KBM-7 (cell line): ENCODE data around the gene DES.
"Not testable (repeated sequence)": the region's sequence is repeated elsewhere in the genome, so short reads cannot be mapped to it uniquely, and the experiment has no call there.

Source experiments
- DNase-seq: peaks from one replicate; pipeline ENCODE4 v3.0.0-alpha.2; 2015
- in situ Hi-C: fragments of 300-500 bp; cut with MboI; formaldehyde crosslinking; loops from 2 replicates; pipeline ENCODE4 v1.14.3; 2020; ENCODE audit warnings: low sequenced_read_pairs, low pct_unique_long_range_greater_than_20kb, mixed read lengths

Gene DES

DNA sequence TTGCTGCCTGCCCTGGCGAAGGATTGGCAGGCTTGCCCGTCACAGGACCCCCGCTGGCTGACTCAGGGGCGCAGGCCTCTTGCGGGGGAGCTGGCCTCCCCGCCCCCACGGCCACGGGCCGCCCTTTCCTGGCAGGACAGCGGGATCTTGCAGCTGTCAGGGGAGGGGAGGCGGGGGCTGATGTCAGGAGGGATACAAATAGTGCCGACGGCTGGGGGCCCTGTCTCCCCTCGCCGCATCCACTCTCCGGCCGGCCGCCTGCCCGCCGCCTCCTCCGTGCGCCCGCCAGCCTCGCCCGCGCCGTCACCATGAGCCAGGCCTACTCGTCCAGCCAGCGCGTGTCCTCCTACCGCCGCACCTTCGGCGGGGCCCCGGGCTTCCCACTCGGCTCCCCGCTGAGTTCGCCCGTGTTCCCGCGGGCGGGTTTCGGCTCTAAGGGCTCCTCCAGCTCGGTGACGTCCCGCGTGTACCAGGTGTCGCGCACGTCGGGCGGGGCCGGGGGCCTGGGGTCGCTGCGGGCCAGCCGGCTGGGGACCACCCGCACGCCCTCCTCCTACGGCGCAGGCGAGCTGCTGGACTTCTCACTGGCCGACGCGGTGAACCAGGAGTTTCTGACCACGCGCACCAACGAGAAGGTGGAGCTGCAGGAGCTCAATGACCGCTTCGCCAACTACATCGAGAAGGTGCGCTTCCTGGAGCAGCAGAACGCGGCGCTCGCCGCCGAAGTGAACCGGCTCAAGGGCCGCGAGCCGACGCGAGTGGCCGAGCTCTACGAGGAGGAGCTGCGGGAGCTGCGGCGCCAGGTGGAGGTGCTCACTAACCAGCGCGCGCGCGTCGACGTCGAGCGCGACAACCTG lies at the start of gene DES:
TSS of gene DES (plus strand) at position 223 of the 857 bp plus-strand sequence. CDS start at position 309, 86 bp downstream.
- no peak for DNase-seq
- in situ Hi-C loops = no loop called here

DNA sequence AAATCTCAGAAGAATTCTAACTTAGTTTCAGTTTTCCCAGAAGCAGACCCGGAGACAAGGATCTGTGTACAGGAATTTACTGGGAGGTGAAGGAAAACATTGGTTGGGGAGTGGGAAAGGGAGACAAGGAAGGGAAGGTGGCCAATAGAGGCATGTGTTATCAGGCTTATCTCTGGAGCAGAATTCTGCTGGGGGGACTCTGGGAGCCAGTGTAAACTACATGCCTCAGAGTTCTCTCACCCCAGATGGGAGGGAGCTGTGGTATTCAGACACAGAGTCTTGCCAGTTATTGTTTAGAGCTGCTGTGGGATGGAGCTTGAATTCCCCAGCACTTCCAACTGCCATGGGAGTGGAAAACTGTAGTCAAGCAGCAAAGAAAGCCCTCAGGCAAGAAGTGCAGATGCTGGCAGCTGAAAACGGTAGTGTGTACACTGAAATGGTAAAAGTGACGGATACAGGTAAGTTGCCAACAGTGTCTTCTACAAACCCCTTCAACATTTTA lies 49.4 kb upstream of the DES start:
- no peak for DNase-seq
- in situ Hi-C loops = no loop called here

DNA sequence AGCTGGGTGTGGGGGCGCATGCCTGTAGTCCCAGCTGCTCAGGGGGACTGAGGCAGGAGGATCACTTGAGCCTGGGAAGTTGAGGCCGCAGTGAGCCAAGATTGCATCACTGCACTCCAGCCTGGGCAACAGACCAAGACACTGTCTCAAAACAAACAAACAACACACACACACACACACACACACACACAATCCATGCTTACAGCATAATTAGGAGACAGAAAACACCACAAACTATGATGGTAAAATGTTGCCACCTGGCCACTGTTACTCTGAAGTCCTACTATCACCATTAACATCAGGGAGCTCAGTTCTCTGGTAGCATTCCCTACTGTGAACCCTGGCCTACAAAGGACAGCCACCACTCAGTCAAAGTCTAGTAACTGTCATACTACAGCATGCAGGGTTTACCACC lies 48.7 kb upstream of the DES start:
- no peak for DNase-seq
- in situ Hi-C loops = no loop called here

DNA sequence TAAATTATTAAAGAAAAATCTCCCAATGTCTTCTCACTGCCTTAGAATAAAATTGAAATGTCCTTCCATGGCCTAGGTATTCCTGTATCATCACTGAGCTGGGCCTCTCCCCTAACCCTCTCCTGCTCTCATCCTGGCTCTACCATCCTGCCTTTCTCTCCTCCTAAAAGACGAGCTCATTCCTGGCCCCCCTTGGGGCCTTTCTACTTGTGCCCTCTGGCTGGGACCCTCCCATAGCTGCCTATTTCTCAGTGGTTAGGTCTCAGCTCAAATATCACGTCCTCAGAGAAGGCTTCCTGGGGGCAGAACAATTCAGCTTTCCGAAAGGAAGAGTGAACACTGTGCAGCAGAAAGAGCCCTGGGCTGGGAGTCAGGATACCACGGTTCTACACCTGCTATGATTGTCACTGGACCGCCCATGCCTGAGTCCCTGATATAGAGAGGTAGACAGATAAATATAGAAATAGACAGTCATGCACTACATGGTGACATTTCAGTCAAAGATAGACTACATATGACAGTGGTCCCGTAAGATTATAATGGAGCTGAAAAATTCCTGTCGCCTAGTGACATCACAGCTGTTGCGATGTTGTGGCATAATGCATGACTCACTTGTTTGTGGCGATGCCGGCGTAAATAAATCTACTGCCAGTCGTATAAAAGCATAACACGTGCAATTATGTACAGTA lies 39.9 kb upstream of the DES start:
- in situ Hi-C loops = no loop called here

DNA sequence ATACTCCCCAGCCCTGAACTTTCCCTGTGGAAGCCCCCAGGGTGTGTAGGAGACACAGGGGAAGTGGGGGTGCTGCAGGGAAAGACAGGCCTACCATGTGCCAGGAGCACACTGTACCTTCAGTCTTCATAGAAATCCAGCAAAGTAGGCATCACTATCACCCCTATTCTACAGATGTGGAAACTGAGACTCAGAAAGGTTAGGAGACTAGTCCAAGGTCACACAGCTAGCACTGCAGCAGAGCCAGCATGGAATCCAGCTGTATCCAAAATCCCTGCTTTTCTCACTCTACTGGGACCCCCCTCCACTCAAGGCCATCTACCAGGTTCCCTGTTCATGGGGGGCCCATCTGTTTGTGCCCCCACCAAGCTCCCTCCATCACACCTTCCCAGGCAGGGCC lies 37.3 kb upstream of the DES start:
- in situ Hi-C loops = no loop called here
- no peak for DNase-seq

More for the DNA sequence above, 39.9 kb upstream of the DES start:
- DNase-seq = no peak

DNA sequence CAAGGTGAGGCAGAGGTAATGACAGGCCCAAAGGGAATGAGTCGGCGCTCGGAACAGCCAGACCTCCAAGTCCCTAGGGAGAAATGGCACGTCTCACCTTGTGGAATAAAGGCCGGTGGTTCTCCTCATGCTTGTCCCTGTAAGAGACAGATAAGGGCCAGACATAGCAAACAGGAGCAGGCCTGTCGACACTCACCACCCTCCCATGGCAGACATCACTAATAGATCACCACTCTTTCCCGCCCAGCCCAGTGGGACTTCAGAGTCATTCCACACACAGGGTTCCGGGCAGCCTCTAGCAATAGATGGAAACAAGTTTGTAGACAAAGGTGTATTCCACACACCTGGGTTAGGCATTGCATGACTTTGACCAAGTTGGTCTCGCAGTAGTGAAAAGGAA lies 36.7 kb upstream of the DES start:
- in situ Hi-C loops = no loop called here
- no peak for DNase-seq

DNA sequence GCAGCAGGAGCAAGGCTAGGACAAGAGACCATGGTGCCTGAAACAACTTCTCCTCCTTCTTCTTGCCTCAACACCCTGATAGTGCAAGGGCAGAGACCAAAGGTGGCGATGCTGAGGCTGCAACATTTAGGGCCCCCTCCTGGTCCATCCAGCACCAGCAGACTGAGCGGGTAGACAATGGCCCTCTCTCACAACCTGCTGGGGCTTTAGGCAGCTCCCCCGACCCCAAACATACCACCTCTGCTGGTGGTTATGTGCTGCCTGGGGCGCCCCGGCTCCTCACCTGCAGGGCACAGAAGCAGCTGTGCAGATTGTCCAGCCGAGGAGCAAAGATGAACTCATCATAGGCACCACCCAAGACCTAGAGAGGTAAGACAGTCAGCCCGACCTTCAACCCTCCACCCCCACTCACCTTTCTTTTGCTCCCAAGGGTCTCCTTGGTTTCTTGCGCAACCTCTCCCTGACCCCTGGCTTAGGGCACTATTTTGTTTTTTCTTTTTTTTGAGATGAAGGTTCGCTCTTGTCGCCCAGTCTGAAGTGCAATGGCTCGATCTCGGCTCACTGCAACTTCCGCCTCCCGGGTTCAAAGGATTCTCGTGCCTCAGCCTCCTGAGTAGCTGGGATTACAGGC lies 34.0 kb upstream of the DES start:
- DNase-seq = no peak
- in situ Hi-C loops = no loop called here

DNA sequence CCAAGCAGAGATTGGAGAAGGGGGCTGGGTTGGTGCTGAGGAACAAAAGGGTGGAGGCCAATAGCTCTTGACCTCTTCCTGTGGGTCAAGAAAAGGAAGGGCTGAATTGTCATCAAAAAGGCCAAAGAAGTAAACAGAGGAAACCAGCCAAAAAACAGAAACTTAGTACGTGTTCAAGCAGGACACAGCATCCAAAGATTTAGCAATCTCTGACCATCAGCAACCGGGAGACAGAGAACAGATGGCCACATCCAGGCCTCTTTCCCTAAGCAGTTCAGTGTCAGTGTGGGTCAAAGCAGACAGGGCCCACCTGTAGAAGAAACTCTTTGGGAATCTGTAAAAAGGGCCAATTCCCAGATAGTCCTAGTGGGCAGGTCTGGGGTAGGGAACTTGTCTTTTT lies 33.3 kb upstream of the DES start:
- no peak for DNase-seq
- in situ Hi-C loops = no loop called here

DNA sequence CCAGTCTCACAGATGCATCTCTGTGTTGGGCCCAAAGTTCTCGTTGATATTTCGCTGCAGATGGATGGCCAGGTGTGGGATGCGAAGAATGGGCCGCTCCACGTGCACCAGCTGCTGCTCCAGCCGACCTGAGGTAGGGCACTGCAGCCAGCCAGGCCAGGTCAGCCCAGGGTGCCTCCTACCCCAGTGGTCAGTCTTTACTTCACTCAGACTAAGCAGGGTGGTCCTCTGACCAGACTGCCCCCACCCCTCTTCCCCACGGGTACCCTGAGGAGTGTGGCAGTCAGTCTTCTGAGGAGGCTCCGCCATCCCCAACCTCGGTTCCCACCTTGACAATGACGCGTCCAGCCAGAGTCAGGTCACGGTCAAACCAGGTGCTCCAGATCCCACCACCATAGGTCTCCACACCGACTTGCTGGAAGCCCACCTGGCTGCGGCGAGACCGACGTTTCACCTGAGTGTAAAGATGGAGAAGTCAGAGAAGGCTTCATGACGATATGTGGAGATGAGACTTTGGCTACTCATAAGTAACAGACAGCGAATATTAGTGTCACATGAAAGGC lies 32.1 kb upstream of the DES start:
- in situ Hi-C loops = no loop called here
- no peak for DNase-seq

DNA sequence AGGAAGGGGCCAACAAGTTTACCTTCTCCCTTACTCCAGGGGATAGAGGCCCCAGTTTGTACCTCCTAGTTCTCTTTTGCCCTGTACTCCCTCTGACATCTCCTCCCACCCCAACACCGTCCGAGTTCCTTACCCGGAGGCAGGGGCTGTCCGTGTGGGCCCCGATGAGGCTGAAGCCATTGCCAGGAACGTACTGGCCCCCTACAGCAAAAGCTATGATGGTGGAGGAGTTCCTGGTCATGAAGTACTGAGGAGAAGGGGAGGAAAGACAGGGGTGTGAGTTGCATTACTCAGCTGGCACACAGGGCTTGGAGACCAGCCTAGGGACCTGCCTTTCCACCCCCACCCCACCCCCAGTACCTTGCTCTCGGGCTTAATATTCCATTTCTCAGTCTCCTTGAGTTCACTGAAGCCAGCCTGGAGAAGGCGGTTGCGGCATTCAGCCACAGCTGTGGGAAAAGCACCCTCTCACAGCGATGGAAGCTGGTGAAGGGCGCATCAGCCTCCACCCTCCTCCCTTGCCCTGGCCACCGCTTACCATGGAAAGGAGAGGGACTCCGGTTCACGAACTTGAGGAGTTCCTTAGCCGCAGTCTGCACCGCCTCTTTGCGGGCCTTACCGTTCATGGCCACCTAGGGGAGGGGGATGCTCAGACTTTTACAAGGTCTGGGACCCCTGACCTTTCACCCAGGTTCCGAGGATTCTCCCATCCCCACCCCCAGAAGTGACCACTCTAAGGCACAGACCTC lies 31.5 kb upstream of the DES start:
- no peak for DNase-seq
- in situ Hi-C loops = no loop called here

DNA sequence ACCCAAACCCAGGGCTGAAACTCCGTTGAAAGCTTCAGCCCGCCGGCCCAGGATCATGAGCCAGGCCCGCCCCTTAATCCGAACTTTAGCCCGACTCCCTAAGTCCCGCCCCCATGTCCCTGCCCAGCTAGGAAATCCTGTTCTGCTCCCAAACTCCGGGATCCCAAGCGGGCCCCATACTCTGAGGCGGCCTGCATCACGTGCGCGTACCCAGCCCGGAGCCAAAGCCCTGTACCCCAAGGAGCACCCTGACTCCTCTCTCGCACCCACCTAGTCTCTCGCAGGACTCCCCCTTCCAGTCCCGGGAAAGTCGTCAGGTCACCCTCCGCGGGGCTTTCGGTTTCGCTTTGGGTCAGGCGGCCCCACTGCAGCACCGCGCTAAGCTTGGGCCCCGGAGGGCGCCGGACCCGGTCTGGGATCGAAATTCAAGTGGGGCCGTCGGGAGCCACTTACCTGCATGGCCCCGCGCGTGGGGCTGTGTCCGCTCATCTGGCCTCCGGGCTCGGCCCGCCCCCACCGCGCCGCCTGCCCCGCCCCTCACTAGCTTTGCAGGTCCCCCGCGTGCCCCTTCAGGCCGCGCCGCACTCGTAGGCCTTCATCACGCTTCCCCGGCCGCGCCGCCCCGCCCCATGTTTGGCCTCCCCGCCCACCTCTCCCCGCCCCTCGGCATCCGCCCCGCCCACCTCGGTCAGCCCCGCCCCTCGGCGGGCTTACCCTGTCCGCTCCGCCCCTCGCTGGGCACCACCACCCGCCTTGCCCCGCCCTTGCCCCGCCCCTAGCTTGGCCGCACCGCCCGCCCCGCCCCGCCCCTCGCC lies 30.7 kb upstream of the DES start, which contains the start of gene DNPEP:
TSS of gene DNPEP (minus strand) at position 607 of the 815 bp plus-strand sequence. CDS start at position 489, 118 bp downstream.
- DNase-seq = peak; percentile 69
- in situ Hi-C loops = no loop called here

DNA sequence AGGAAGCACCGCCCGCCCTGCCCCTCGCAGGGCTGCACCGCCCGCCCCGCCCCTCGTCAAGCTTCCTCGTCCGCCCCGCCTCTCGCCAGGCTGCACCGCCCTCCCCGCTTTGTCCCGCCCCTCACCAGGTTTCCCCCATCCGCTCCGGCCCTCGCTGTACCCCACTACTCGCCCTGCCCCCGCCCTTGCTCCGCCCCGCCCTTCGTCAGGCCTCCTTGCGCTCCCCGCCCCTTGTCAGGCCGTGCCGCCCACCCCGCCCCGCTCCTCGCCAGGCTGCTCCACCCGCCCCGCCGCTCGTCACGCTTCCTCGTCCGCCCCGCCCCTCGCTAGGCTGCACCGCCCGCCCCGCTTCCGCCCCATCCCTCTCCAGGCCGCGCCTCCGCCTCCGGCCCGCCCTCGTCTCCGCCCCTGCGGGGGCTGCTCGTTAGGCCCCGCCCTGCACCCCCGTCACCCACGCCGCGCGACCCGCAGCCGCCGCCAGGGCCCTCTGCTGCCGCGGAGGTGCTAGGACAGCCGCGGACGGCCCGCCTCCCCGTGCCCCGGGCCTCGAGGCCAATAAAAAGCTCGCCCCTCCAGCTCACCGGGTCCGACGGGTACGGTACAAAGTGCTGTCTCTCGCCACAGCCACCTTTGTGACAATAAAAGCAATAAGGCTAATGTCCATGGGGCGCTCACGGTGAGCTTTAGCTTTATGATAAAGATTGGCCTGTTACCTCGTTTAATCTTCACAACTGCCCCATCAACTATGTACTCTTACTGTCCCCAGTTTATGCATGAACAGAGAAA lies 29.9 kb upstream of the DES start:
- in situ Hi-C loops = no loop called here
- peak; percentile 89 for DNase-seq

DNA sequence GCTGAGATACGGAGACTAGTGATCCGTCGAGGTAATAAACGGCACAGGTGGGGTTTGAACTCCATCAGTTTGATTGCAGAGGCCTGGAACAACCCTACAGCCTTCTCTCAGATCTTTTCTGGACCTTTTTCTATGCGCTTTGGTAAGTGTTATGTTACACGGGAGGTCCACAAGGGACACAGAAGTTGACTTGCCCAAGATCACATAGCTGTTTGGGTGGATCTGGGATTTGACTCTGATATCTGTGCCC lies 29.3 kb upstream of the DES start:
- in situ Hi-C loops = no loop called here
- DNase-seq = no peak

DNA sequence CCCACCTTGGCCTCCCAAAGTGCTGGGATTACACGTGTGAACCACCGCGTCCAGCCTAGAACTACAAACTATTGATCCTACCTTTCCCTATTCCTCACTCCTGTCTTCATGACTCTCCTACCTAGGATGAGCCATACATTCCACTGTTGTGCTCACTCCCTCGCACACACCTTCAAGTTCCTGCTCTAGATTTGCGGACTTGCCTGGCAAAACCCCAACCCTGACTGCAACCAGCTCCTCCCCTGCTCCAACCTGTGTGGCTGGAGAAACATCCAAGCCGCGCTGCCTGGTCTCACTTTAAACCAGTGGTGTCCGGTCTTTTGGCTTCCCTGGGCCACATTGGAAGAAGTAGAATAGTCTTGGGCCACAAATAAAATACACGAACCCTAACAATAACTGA lies 25.4 kb upstream of the DES start:
- no peak for DNase-seq
- in situ Hi-C loops = no loop called here

DNA sequence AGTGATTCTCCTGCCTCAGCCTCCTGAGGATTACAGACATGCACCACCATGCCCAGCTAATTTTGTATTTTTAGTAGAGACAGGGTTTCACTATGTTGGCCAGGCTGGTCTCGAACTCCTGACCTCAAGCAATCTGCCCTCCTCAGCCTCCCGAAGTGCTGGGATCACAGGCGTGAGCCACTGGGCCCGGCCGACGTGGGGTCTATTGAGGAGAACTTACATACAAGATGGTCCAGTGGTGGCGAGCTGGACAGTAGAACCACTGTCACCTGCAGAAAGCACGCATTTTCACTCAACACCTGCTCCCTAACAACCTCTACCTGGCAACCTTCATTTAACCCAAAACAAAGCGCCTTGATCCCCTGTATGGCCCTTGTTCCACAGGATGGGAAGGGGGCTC lies 23.1 kb upstream of the DES start:
- in situ Hi-C loops, DNase-seq: not testable (repeated sequence)

DNA sequence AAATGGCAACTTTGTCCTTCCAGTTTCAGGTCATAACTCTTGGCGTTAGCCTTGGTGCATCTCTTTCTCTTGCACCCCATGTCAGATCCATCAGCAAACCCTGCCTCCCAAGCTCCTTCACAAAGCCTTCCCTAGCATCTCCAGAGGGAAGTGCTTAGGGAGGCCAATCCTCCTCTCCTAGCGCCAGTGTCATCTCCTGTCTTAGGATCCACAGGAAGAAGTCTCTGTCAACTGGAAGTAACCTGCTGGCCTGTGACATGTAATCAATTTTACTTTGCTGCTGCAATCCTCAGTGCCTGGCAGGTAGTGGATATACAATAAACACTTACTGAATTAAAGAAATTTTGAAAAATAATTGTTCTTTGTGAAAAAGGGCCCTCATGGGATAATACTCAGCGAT lies 22.6 kb upstream of the DES start:
- in situ Hi-C loops = no loop called here

DNA sequence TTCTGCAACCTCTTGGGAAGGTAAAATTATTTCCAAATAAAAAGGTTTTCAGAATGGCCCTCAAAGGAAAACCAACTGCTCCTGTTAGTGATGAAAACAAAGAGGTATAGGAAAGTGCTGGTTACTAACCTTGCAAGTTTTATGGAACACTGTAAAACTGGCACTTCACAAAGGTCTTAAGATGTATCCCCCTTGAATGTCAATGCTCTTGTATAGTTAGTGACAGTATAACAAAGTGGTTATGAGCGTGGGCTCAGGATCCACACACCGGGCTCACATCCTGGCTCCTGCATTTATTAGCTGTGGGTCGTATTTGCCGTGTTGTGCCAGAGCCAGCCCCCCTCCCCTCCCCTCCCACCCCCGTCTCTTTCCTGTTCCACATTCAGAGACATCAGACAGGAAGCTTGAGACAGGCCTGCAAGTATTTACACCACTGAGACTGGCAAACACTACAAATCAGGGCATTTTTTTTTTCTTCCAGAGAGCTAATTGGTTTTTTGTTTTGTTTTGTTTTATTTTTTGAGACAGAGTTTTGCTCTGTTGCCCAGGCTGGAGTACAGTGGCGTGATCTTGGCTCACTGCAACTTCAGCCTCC lies 21.2 kb upstream of the DES start:
- in situ Hi-C loops = no loop called here
- no peak for DNase-seq

More for the DNA sequence above, 22.6 kb upstream of the DES start:
- DNase-seq = no peak
